Naive thymus-derived CD4-positive, alpha-beta T cell (primary cell): ENCODE measurements around the gene FBXL4. TPM values are rescaled to one million over a fixed set of nuclear protein-coding genes. Genes with fewer than 3 reads are reported as not detected.
A peak's percentile ranks its signal among the peaks of the same experiment; 100 is the strongest.

Experiments used
- ATAC-seq: fragments of 150-1000 bp; cut with Tn5 transposase; 2 replicates; pipeline ENCODE4 v1.10.0; 2021; ENCODE audit warnings: mild to moderate bottlenecking, moderate library complexity
- CTCF ChIA-PET: fragments of 350-600 bp; sonication (Branson Sonifier 250); formaldehyde crosslinking; loops from one replicate; lab custom pipeline; 2021; ENCODE audit warnings: antibody characterized with exemption; lab: Charles Lee
- POLR2A ChIA-PET: fragments of 350-600 bp; sonication (Branson Sonifier 250); formaldehyde crosslinking; loops from one replicate; lab custom pipeline; 2021; ENCODE audit warnings: antibody characterized with exemption, inconsistent platforms; lab: Charles Lee
- DNase-seq, 9 donors: peaks; one replicate each; pipeline versions ENCODE4 v3.0.0 to v3.0.0-alpha.2; 2020 to 2022; ENCODE audit warnings: mixed read lengths in 1 of 9
- H3K27ac ChIP-seq: one replicate; pipeline ENCODE4 v1.7.0; 2013; ENCODE audit warnings: mild to moderate bottlenecking, low read depth, low read length, moderate library complexity
- H3K27me3 ChIP-seq, 2 donors: one replicate each; pipeline ENCODE4 v1.7.0; 2013; ENCODE audit warnings: low read length in 2 of 2, mild to moderate bottlenecking in 2 of 2, moderate library complexity in 2 of 2; ENCODE audit not compliant: control insufficient read depth in 2 of 2, insufficient read depth in 2 of 2
- H3K36me3 ChIP-seq, 3 experiments: 1 replicate in 2 of 3; 2 replicates in 1 of 3; pipeline ENCODE4 v1.7.0; 2013; ENCODE audit warnings: low read length in 3 of 3, mild to moderate bottlenecking in 3 of 3, moderate library complexity in 1 of 3; ENCODE audit not compliant: insufficient read depth in 3 of 3, control insufficient read depth in 2 of 3
- H3K4me1 ChIP-seq, 2 donors: one replicate each; pipeline ENCODE4 v1.7.0; 2013; ENCODE audit warnings: low read length in 2 of 2, mild to moderate bottlenecking in 2 of 2, moderate library complexity in 1 of 2; ENCODE audit not compliant: control insufficient read depth in 2 of 2, insufficient read depth in 2 of 2
- H3K4me3 ChIP-seq: 2 replicates; pipeline ENCODE4 v1.7.0; 2013; ENCODE audit warnings: mild to moderate bottlenecking, low read length
- H3K9me3 ChIP-seq, 3 experiments: 1 replicate in 2 of 3; 2 replicates in 1 of 3; pipeline ENCODE4 v1.7.0; 2013; ENCODE audit warnings: low read length in 3 of 3; ENCODE audit not compliant: control insufficient read depth in 2 of 3
- H3K27ac Mint-ChIP-seq, 9 donors: one replicate each; pipeline ENCODE4 v1.8.0; 2020 to 2022; ENCODE audit warnings: mixed read lengths in 9 of 9, mild to moderate bottlenecking in 8 of 9, moderate library complexity in 5 of 9, inconsistent platforms in 2 of 9
- H3K27me3 Mint-ChIP-seq, 5 donors: one replicate each; pipeline ENCODE4 v1.8.0; 2021 to 2022; ENCODE audit warnings: mixed read lengths in 5 of 5, mild to moderate bottlenecking in 1 of 5
- H3K36me3 Mint-ChIP-seq, 5 donors: one replicate each; pipeline ENCODE4 v1.8.0; 2020 to 2022; ENCODE audit warnings: mixed read lengths in 5 of 5, mild to moderate bottlenecking in 3 of 5, inconsistent platforms in 1 of 5
- H3K4me1 Mint-ChIP-seq, 7 donors: one replicate each; pipeline ENCODE4 v1.8.0; 2020 to 2022; ENCODE audit warnings: mixed read lengths in 7 of 7, mild to moderate bottlenecking in 3 of 7, inconsistent platforms in 1 of 7
- H3K4me3 Mint-ChIP-seq, 10 donors: one replicate each; pipeline ENCODE4 v1.8.0; 2020 to 2022; ENCODE audit warnings: mild to moderate bottlenecking in 10 of 10, mixed read lengths in 10 of 10, moderate library complexity in 6 of 10, inconsistent platforms in 2 of 10
- H3K9me3 Mint-ChIP-seq, 11 donors: one replicate each; pipeline ENCODE4 v1.8.0; 2020 to 2022; ENCODE audit warnings: mixed read lengths in 11 of 11, mild to moderate bottlenecking in 4 of 11, inconsistent platforms in 1 of 11, moderate library complexity in 1 of 11
- intact Hi-C, 2 donors: fragments of 100-400 bp; cut with micrococcal nuclease; formaldehyde crosslinking; loops; one replicate each; pipeline ENCODE4 v1.15.1; 2023
- polyA plus RNA-seq, 2 donors: library from polyadenylated mRNA; unstranded; fragments of 300-500 nt; fragmentation: Illumina TruSeq; gene quantifications; one replicate each; pipeline ENCODE4 v1.2.3, GENCODE V29; 2021
- total RNA-seq, 6 experiments: library from RNA in 5 of 6; stranded (reverse) in 5 of 6; gene quantifications; 1 replicate in 5 of 6; 2 replicates in 1 of 6; pipeline ENCODE4 v1.2.3 and lab custom pipeline; 2021 to 2026

The FBXL4 gene
- total and polyA plus RNA-seq, 7 experiments from 2014 or later = 9.2 to 24.3 (median 13.5) TPM

DNA sequence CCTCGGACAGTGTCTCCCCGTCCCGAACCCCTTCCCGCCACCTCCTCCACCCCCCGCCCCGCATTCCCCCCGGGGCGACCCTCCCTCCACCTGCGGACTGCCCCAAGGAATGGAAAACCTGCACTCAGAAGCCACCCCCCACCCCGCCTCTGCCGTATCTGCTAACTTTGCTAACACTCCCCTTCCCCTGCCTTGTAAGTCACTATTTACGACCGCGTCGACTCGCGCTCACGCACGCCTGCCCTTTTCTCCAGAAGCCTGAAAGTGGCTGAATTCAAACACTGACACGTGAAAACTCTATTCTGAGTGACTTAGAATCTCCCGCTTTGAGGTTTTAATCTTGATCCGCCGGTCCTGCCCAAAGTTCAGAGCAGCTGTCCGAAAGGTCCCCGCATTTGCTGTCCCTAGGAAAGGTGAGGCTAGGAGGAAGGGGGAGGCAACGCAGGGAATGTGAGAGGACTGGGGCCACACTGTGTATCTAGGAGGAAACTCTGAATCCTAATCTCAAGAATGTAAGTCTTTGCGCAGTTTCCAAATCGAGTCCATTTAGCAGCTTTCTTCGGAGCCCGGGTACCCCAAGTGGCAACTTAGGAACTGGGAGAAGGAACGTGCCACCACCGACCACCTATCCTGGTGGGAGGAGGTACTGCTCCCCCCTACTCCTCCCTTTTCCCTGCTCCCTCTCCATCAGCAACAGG, 122.7 kb downstream of the FBXL4 start:
- DNase-seq (no peak), ATAC-seq (no peak)
- peaks cover 0 to 4% (median 0%) of the 10 kb centered on the region in 5 donors for H3K36me3 Mint-ChIP-seq
- peak overlapping the region in 1 of 9 donors; percentile 74 for H3K27ac Mint-ChIP-seq
- POLR2A ChIA-PET = no interaction called here
- peaks cover 20 to 24% of the 10 kb centered on the region in 2 donors for H3K27me3 ChIP-seq
- H3K4me3 ChIP-seq = no peak overlapping the region
- intact Hi-C loops = loop anchor here in 1 of 2 donors (1.0 kb wide), 1 partner anchor 8 kb away; no protein-coding TSS in a partner anchor
- peaks cover 0 to 6% (median 0%) of the 10 kb centered on the region in 11 donors for H3K9me3 Mint-ChIP-seq
- CTCF ChIA-PET = no interaction called here
- H3K27ac ChIP-seq = no peak overlapping the region
- peaks cover 82 to 92% (median 91%) of the 10 kb centered on the region in 5 donors for H3K27me3 Mint-ChIP-seq
- peak overlapping the region in 6 of 10 donors; percentile 0 to 75 (median 11) for H3K4me3 Mint-ChIP-seq
- no peaks in the 10 kb centered on the region for H3K9me3 ChIP-seq
- H3K36me3 ChIP-seq = no peaks in the 10 kb centered on the region
- H3K4me1 ChIP-seq = no peaks in the 10 kb centered on the region
- H3K4me1 Mint-ChIP-seq = peaks cover 16 to 45% (median 31%) of the 10 kb centered on the region in 7 donors

GRCh38 chr6:98824162-98824901, 123.4 kb downstream of the FBXL4 start:
- H3K4me1 Mint-ChIP-seq = peaks cover 16 to 40% (median 30%) of the 10 kb centered on the region in 7 donors
- peak overlapping the region in 1 of 9 donors; percentile 19 for H3K27ac Mint-ChIP-seq
- DNase-seq (no peak), ATAC-seq (no peak)
- peaks cover 0 to 5% (median under 1%) of the 10 kb centered on the region in 11 donors for H3K9me3 Mint-ChIP-seq
- H3K4me3 Mint-ChIP-seq = peak overlapping the region; percentile 16 to 79 (median 62)
- Histone ChIP-seq H3K4me3 (no peak overlapping the region), H3K9me3 (no peaks in the 10 kb centered on the region), H3K4me1 (no peaks in the 10 kb centered on the region), H3K27me3 (peaks cover 20 to 23% of the 10 kb centered on the region in 2 donors), H3K27ac (no peak overlapping the region), H3K36me3 (no peaks in the 10 kb centered on the region)
- POLR2A ChIA-PET = no interaction called here
- intact Hi-C loops = no loop called here
- CTCF ChIA-PET = no interaction called here
- H3K27me3 Mint-ChIP-seq = peaks cover 82 to 94% (median 90%) of the 10 kb centered on the region in 5 donors
- H3K36me3 Mint-ChIP-seq = peaks cover 0 to 4% (median 0%) of the 10 kb centered on the region in 5 donors

DNA sequence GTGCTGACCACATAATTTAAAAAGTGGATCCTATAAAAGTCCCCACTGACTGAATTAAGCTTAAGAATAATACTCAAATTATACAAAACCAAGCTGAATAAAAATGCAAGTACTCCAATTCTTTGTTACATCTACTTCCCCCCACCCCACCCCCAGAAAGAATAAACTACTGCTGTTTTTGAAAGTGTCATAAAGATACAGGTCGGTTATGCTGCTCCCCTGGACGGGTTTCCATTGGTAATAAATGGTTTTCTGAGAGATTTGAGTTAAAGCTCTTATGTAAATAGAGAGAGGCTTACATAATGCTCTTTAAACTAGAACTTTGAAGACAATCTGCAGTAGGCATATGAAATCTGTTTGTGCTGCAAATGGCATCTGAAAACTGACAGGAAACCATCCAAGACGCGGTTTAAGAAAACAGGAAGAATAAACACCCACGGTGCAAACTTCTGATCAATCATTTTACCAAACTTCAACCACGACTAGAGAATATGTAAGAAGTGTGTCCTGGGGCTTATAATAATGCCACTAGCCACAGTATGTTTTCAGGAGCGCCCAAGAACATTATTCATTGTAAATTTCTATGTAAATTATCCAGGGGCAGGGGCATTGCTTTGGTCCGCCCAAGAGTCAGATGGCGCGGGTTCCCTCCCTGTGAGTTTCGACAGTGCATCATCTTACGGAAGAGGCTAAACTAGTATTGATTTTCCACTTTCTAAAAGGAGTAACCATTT, 124.2 kb downstream of the FBXL4 start:
- Mint-ChIP-seq H3K27ac (peak overlapping the region in 1 of 9 donors; percentile 19), H3K36me3 (peaks cover 0 to 4% (median 0%) of the 10 kb centered on the region in 5 donors), H3K4me3 (peak overlapping the region; percentile 16 to 79 (median 62)), H3K4me1 (peaks cover 16 to 37% (median 25%) of the 10 kb centered on the region in 7 donors), H3K27me3 (peaks cover 82 to 94% (median 88%) of the 10 kb centered on the region in 5 donors), H3K9me3 (peaks cover 0 to 6% (median under 1%) of the 10 kb centered on the region in 11 donors)
- DNase-seq (no peak), ATAC-seq (no peak)
- Histone ChIP-seq H3K27ac (no peak overlapping the region), H3K4me1 (no peaks in the 10 kb centered on the region), H3K9me3 (no peaks in the 10 kb centered on the region), H3K4me3 (no peak overlapping the region), H3K36me3 (no peaks in the 10 kb centered on the region), H3K27me3 (peaks cover 16 to 23% of the 10 kb centered on the region in 2 donors)
- ChIA-PET CTCF (no interaction called here), POLR2A (no interaction called here)
- intact Hi-C loops = no loop called here

DNA sequence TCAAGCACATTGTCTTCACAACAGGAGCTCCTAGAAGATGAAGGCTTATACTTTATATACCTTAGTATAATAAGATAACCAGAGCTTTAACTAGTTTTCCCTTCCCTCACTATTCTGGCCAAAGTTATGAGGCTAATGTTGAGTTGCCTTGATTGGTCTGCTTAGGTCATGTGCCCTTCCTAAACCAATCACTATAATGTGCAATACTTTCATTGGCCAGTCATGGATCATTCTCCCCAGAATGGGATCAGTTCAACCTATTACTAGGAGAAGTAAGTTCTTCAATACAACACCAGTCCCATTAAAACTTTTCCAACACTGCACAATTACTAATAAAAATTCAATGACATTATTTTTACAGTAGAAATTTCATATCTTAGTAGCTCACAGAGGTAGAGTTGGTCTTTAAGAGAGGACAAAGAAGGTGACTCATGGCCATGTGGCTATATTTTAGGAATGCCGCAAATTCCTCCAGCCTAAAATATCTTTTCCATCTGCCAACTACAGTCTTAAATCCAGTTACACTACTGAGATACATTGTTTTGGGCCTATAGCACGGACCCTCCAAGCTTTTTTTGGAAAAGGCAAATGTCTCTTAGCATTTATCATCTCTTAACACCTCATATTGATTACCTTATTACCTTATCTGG, 125.9 kb downstream of the FBXL4 start:
- Histone ChIP-seq H3K36me3 (no peaks in the 10 kb centered on the region), H3K4me1 (no peaks in the 10 kb centered on the region), H3K27me3 (peaks cover 9 to 12% of the 10 kb centered on the region in 2 donors), H3K9me3 (no peaks in the 10 kb centered on the region), H3K27ac (no peak overlapping the region), H3K4me3 (no peak overlapping the region)
- intact Hi-C loops = no loop called here
- DNase-seq (no peak), ATAC-seq (no peak)
- peaks cover 0 to 9% (median 3%) of the 10 kb centered on the region in 11 donors for H3K9me3 Mint-ChIP-seq
- peaks cover 72 to 93% (median 84%) of the 10 kb centered on the region in 5 donors for H3K27me3 Mint-ChIP-seq
- POLR2A ChIA-PET = no interaction called here
- peaks cover 9 to 24% (median 16%) of the 10 kb centered on the region in 7 donors for H3K4me1 Mint-ChIP-seq
- H3K27ac Mint-ChIP-seq = no peak overlapping the region
- H3K36me3 Mint-ChIP-seq = peaks cover 0 to 4% (median 0%) of the 10 kb centered on the region in 5 donors
- CTCF ChIA-PET = no interaction called here
- no peak overlapping the region for H3K4me3 Mint-ChIP-seq

Other genes starting within 250 kb of the FBXL4 start
- gene POU3F2, start 113.4 kb downstream of the FBXL4 start, total RNA-seq = not detected
- gene POU3F2, start 113.4 kb downstream of the FBXL4 start, polyA plus RNA-seq = not detected